ENCODE measurements around the gene SLC4A2. TPM values are rescaled to one million over a fixed set of nuclear protein-coding genes. Genes with fewer than 3 reads are reported as not detected.

SLC4A2 gene
- total RNA-seq, 1 donor from 2014 or later: 52.6 TPM

DNA sequence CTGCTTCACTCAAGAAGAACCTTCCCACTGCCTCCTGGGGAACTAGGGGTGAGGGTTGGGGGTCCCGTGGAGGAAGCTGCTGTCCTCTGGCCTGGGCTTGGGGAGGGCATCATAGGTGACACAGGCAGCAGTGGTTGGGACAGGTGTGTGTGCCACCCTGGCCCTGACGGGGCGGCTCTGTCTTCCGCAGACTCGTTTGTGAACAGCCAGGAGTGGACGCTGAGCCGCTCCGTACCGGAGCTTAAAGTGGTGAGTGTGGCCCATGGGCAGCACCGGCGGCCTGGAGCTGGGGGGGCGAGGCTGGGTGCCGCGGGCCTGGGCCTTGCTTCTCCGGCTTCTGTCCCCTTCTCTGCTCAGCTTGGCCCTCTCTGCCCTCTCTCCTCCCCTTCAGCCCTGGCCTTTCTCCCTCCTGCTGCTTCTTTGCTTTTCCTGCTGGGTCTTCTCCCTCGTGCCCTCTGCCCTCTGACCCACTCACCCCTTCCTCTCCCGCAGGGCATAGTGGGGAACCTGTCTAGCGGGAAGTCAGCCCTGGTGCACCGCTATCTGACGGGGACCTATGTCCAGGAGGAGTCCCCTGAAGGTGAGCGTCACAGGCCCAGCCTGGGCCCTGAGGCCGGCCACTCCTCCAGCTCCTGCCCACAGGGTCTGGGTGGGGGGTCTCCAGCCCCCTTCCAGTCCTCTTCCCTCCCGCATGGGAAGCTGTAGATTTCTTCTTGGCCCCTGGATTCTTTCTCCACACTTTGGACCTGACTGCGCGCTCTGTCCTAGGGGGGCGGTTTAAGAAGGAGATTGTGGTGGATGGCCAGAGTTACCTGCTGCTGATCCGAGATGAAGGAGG lies 57.4 kb downstream of the SLC4A2 start:
- DNase-seq: no peak

DNA sequence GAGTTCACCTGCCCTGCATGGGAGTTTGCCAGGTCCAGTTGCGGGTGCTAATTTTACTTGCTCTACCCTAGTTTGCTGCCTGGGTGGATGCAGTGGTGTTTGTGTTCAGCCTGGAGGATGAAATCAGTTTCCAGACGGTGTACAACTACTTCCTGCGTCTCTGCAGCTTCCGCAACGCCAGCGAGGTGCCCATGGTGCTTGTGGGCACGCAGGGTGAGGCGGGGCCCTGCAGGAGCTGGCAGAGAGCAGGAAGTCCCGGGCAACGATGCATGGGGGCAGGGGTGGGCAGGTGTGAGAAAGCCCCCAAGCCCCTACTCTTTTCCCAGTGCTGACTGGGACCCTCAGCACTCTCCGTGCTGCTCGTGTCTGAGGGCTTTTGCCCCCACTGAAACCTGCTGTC lies 58.2 kb downstream of the SLC4A2 start:
- no peak for DNase-seq

DNA sequence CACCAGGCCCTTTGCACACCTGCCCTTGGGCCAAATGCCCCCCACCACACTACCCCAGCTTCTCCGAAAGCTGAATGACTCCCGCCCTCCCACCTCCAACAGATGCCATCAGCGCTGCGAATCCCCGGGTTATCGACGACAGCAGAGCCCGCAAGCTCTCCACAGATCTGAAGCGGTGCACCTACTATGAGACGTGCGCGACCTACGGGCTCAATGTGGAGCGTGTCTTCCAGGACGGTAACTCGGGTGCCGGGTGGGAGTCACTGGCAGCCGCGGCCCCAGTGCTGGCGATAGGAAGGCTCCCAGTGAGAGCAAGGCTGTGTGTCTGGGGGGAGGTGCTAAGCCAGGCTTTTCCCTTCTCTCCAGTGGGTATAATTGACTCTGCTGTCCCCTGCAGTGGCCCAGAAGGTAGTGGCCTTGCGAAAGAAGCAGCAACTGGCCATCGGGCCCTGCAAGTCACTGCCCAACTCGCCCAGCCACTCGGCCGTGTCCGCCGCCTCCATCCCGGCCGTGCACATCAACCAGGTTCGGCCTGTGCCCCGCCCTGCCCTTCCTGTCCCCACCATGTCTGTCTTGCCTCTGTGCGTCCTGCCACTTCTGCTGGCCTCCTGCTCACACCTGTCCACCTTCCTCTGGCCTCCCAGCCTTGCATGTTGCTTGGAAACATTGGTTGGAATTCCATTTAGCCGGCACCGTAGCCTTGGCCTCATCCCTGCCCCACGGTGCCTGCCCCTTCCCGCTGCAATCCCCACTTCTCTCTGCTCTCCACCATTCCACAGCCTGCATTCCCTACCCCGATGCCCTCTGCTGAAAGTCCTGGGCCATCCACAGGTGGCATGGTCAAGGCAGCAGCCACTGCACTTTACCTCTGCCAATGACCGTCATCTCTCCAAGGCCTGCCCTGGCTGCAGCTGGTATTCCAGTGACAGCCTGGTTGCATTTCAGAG lies 59.0 kb downstream of the SLC4A2 start:
- DNase-seq: no peak

DNA sequence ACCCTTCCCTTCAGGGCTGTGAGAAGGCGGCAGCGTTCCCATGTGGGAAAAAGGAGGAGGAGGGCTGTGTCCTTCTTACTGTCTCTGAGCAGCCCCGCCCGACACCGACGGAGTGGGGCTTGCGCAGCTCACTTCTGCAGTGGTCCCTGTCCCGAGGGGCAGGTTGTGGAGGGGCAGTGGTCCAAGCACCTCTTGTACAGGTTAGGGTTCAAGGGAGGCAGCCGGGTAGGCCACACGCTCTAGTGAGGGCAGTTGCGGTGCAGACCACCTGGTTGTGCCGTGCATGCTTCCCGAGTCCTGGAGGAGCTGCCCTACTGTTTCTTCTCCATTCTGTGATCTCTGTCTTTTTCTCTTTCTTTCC lies 59.6 kb downstream of the SLC4A2 start:
- DNase-seq: no peak

DNA sequence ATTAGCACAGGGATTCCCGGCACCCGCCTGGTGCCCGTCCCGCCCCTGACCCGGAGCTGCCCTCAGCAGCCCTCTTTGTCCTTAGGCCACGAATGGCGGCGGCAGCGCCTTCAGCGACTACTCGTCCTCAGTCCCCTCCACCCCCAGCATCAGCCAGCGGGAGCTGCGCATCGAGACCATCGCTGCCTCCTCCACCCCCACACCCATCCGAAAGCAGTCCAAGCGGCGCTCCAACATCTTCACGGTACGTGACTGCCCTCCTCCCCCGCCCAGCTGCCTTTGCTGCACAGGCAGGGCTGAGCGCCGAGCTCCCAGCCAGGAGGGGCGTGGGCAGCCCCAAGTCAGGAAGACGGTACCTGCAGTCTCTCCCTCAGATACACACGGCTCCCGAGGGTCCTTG lies 60.5 kb downstream of the SLC4A2 start:
- no peak for DNase-seq

DNA sequence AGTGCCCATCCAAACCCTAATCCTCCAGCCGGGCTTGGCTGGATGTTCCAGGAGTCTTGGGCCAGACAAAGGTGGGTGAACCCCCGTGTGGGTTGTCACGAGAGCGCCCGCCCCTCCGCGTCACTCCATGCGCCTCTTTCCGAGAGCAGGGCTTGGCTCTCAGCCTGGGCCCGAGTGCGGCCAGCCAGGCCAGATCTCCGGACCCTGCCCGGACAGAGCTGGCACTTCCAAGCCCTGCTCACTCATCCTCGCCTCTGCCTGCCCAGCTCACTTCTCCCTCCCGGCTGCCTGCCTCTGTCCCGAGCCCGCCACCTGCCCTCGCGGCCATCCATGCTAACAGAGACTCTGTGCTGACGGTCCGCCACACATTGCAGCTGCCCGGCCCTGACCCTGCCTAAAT lies 61.5 kb downstream of the SLC4A2 start:
- no peak for DNase-seq

DNA sequence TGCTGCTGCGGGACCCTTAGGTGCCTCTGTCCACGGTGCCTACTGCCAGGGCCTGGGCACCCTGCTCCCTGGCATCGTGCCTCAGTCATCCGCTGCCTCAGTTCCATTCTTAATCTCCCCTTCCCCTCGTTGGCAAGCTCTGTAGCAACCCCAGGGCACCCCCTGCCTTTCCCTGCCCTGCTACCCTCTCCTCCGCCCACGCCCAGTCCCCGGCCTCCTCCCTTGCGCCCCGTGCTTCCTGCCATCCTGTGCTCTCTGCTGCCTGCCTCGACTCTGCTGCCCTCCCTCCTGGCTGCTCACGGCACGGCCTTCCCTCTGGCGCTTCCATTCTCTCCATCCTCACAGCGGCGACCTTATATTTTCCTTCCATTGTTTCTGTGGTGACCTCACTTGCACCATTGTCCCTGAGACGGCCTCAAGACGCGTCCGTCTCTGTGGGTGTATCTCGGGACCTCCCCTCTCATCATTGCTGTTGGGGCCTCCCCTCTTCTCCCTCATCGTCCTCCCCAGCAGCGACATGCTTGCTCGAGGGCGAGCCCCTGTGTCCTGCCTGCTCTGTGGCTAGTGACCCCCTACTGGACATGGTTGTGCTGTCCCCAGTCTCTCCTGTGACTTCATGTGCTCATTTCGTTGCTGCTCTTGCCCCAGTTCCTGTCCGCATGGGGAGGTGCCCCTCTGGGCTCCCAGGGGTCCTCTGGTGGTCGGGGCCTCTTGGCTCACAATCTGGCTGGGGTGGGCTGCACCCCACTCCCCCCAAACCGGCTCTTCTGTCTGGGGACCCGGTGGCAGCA lies 62.2 kb downstream of the SLC4A2 start:
- DNase-seq: no peak

DNA sequence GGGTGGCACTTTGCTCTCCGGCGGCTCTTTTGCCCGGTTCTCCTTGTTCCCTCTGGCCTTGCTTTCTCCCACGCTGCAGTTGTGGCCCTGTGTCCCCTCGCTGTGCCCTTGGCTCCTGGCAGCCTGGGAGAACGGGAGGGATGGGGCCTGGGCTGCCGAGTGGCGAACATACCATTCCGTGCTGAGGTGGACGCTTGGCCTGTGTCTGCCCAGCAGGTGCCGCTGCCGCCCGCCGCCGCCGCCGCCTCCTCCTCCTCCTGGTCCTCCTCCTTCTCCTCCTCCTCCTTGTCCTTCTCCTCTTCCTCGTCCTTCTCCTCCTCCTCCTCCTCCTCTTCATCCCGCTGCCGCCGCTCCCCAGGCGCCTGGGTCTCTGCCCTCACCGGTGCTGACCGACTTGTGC lies 62.9 kb downstream of the SLC4A2 start:
- DNase-seq: no peak

DNA sequence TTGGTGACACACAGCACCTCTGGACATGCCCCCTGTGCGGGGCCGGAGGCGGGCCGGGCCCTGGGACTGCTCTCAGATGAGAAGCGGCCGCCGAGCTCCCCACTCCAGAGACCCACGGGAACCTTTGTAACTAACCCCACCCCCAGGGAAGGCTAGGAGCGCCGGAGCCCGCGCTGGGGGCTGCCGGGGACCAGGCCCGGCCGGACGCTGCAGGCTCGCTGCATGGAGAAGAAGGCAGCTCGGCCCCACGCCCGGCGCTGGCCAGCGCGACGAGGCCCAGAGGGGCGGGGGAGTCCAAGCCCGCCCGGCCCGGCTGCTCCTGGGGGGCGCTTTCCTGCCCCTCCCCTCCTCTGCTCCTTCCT lies 63.4 kb downstream of the SLC4A2 start:
- DNase-seq: no peak

DNA sequence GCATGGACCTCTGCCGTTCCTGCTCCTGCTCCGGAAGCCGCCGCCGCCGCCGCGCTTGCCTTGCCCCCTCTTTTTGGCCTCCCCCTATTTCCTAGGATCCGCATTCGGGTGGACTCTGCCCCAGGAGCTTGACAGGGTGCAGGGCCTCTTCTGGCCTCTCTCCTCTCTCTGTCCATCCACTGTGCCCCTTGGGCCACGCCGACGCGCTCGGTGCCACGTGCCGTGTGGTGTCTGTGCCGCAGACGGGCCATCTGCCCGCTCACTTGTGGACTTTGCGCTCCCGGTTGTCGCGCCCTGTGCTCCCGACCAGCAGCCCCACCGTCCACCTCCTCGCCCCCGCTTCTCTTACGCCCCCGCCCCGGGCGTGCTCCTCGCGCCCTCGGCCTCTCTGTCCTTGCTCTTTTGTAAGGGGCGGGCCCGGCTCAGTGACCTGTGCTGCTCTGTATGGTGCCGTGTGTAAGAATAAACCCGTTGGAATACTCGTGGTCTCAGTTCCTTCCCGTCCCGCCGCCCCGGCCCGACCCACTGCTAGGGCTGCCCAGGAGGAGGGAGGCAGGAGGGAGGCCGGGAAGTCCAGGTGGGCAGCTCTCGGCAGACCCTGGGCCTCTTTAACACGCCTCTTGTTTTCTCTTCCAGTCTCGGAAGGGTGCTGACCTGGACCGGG lies 63.9 kb downstream of the SLC4A2 start:
- DNase-seq: no peak

DNA sequence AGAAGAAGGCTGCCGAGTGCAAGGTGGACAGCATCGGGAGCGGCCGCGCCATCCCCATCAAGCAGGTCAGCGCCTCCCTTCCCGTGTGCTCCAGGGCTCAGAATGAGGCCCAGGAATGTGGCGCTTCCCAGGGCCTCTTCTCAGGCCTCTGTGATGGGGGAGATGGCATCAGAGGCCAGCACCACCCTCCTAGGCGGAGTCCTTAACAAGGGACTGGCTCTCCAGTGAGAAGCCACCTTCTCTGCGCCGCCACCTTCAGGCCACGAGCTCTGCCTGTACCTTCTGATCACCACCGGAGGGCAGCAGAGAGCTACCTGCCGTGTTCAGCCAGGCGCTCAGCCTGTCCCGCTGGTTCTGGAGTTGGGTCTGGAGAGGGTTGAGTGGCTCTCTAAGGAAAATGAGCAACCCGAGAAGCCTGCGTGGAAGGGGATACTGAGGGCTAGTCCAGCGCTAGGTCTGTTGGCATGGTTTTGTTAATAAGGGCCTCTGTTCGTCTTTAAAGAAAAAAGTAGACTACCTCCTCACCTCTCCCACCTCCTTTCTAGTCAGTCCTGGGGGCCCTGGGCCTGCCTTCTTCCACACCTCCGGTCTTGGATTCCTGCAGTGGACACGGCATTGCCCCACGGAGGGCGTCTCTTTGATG lies 64.6 kb downstream of the SLC4A2 start:
- DNase-seq: peak; percentile 94

DNA sequence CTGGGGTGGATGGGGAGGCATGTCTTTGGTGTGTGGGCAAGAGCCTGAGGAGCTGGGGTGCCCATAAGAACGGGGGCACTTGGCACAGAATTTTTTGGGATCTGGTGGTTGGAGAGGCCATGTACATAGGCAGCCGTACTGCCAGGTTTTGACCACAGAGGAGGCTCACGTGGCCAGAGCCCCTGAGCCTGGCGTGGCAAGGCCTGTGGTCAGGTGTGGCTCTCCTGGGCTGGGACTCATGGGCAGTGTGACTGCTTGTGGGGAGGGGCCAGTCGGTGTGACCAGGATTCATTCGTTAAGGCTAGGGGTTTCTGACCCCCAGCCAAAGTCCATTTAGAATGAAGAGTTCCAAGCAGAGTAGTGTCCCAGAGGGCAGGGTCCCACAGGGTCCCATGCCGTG lies 65.1 kb downstream of the SLC4A2 start:
- DNase-seq: no peak

DNA sequence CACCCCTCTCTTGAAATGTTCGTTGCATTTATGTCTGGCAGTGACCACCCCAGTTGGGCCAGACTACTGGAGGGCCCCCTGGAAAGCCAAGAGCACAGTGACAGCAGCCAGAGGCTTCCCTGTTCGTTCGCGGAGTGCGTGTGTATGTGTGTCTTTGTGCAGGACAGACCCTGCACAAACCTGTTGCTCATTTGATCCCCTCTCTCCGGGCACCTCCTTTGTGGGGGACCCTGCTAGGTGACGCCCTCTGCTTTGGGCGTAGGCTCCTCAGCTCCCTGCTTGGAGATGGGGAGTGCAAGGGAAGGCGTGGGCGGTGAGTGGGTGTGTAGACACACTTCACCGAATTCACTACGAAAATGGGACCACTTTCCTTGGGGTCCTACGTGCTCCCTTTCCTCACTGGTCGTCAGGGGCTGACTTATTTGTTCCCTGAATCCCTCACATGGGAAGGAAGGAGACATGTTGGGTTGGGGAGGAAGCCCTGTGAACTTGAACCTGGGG lies 65.6 kb downstream of the SLC4A2 start:
- DNase-seq: no peak

DNA sequence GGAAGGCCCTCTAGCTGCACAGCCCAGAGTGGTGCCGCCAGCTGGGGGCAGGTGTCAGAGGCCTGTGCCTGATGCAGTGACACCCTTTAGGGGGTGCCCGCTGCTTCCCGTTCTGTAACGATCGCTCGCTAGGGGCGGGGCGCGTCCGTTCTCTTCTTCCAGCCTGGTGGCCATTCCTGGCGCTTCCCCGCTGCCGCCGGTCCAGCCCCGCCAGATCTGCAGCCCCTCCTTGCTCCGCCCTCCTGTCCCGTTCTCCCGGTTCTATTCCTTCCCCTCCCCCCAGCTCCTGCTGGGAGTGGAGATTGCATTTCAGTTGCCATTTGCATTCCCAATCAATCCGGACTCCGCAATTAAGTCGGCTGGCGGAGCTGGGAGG lies 66.1 kb downstream of the SLC4A2 start:
- DNase-seq: peak; percentile 85

DNA sequence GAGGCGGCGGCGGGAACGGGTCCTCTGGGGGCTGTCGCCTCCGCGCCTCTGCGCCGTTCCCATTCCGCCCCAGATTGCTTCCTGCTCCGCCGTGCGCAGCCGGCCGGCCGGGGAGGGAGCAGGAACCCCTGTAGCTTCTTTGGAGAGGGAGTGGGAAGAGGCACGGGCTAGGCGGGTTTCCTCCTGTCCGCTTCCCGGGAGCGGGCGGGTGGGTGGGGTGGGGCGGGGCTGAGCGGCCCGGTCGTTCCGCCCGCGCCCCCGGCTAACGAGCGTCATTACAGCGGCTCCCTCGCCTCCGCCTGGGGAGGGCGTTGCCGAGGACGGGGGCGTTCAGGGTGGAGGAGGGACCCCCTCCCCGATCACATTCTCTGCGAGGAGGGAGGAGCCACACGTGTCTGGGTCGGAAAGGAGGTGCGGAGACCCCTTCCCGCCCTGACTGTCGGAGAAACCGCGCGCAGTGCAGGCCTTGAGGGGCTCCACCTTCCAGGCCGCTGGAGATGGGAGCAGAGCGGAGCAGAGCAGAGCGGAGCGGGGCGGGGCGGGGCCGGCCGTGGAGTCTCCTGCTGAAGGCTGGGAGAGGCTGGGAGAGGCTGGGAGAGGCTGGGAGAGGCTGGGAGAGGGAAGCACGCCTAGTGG lies 66.6 kb downstream of the SLC4A2 start:
- peak; percentile 65 for DNase-seq

Other genes starting within 250 kb of the SLC4A2 start
- gene AOC1, start 207.1 kb upstream of the SLC4A2 start, total RNA-seq: not detected
- gene KCNH2, start 81.3 kb upstream of the SLC4A2 start, total RNA-seq: 16.5 TPM
- gene NOS3, start 68.6 kb upstream of the SLC4A2 start, total RNA-seq: 7.0 TPM
- 25.8 TPM for gene ATG9B, start 35.1 kb upstream of the SLC4A2 start, total RNA-seq
- gene ABCB8, start 31.1 kb upstream of the SLC4A2 start, total RNA-seq: 28.6 TPM
- gene ASIC3, start 11.1 kb upstream of the SLC4A2 start, total RNA-seq: 0.51 TPM
- gene CDK5, start 1.7 kb upstream of the SLC4A2 start, total RNA-seq: 6.8 TPM
- gene FASTK, start 21.2 kb downstream of the SLC4A2 start, total RNA-seq: 95.2 TPM
- 18.0 TPM for gene TMUB1, start 23.9 kb downstream of the SLC4A2 start, total RNA-seq
- 31.4 TPM for gene AGAP3, start 26.9 kb downstream of the SLC4A2 start, total RNA-seq
- gene GBX1, start 108.1 kb downstream of the SLC4A2 start, total RNA-seq: not detected
- 4.9 TPM for gene ASB10, start 127.7 kb downstream of the SLC4A2 start, total RNA-seq
- not detected for gene H2BK1, start 150.9 kb downstream of the SLC4A2 start, total RNA-seq
- 36.9 TPM for gene ABCF2, start 167.6 kb downstream of the SLC4A2 start, total RNA-seq
- gene CHPF2, start 172.9 kb downstream of the SLC4A2 start, total RNA-seq: 29.2 TPM
- gene SMARCD3, start 189.1 kb downstream of the SLC4A2 start, total RNA-seq: 72.5 TPM